Activated T-helper 9 cell treated with anti-CD3 and anti-CD28 coated beads, Interleukin-2, amount 50 U/mL, for 16 hours (primary cell): ENCODE results near the gene VPS36.
"Not testable (repeated sequence)": the region's sequence is repeated elsewhere in the genome, so short reads cannot be mapped to it uniquely, and the experiment has no call there.

Source experiments
- DNase-seq: peaks from one replicate; pipeline ENCODE4 v3.0.0-alpha.2; 2020; ENCODE audit warnings: low read depth

Gene VPS36

DNA sequence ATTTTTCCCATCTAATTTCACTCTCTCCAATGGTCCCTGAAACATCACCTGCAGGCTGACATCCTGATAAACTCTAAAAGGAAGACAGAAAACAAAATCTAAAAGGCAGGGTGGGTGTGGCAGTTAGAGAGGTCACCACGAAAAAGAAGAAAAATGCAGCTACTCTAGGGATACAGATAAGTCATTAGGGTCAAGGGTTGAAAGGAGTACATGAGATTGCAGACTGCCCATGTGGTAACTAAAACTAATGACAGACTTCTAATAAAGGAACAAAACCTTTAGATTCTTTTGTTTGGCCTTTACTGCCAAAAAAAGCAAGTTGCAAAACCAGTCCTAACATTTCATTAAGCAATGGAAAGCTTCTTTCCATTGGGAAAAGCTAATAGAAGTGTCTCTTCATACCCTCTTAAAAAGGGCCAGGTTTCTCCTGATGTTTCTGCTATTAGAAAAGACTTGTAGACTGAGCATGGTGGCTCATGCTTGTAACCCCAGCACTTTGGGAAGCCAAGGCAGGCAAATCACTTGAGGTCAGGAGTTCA lies 75.5 kb downstream of the VPS36 start:
- DNase-seq = no peak

DNA sequence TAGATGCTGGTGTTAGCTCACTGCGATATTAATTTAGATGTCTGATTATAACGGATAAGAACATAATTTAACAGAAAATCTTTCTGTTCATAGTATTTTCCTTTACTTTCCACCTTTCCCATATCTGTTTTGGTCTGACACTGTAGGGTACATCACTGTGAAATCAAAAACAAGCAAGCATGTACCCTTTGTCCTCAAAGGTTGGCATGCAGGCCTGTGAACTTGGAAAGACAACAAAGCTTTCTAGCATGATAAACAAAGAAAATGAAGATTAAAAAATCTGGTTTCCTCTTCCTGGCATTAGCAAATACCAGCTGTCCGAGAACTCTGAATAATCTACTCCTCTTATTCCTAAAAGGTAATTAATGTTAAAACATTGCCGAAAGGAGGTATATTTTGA lies 76.0 kb downstream of the VPS36 start:
- DNase-seq = no peak

DNA sequence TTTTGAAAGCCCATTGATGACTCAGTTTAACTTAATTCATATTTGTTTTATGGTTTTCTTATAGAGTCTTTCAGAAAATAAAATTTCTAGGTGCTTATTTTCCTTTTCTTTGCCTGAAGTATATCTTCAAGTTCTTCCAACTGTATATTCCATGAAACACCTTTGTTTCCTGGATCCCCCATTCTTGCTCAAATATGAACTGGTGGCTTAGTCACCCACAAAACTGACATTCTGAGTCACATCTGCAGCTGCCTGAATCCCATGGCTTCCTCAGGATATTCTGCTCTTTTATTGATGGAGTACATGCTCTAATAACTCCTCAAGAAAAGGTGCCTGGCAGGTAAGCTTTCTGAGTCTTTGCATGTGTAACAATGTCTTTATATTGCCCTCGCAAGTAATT lies 77.2 kb downstream of the VPS36 start:
- not testable (repeated sequence) for DNase-seq

DNA sequence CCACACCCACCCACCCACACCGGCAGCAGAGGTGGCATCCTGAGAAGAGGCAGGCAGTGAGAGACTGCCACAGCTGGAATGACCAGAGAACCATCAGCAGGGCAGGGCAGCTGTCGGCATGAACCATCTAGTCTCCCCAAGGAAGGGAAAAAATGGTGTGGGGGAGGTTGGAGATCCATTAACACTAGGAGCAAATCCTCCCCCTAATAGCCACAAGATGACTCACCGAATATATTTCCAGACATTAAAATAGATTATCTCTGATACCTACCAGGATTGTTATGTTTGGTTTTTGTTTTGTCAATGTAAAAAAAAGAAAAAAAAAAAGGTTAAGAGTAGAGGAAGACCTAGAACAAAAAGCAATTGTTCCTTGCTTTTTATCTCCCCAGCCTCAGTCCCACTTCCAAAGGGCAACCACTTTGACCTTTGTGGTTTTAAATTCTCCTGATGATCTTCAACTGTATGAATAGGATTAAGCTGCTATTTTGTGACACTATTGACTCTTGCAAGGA lies 78.6 kb downstream of the VPS36 start:
- DNase-seq = no peak

DNA sequence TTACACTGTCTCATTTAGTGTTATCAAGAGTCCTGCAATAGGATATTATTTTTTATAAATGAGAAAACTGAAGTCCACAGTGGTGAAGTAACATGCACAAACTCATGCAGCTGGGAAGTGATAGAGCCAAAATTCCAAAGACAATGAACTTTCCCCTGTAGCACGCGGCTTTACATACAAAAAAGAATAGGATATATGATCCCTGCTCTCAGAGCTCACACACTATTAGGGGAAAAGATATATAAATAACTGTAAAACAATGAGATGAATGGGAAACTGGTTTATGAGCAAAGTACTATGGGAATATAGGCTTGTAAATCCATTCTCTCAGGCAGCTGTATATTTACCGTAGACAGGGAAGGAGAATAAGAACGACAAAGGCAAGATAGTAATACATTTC lies 84.1 kb downstream of the VPS36 start:
- no peak for DNase-seq
